HepG2 (cell line): ENCODE data around the gene CD37. TPM values are rescaled to one million over a fixed set of nuclear protein-coding genes. Genes with fewer than 3 reads are reported as not detected.

Source experiments
- ATAC-seq: fragments of 200-7000 bp; cut with Tn5 transposase; 3 replicates; pipeline ENCODE4 v1.9.1; 2020; ENCODE audit warnings: mild to moderate bottlenecking, moderate library complexity
- BruUV-seq: library from RNA; stranded (reverse); fragments of 400-500 nt; replicated peaks from 2 replicates; lab custom pipeline; 2021; lab: Mats Ljungman, UMichigan
- CTCF ChIA-PET: fragments of 300-600 bp; formaldehyde crosslinking; extraction: SDS; loops from one replicate; lab custom pipeline; 2021; ENCODE audit warnings: low total read pairs, inconsistent platforms, low intra/inter-chr PET ratio; lab: Yijun Ruan, JAX
- POLR2A ChIA-PET: fragments of 350-600 bp; sonication (Branson Sonifier 250); formaldehyde crosslinking; loops from one replicate; lab custom pipeline; 2020; ENCODE audit warnings: antibody characterized with exemption, inconsistent platforms; lab: Yijun Ruan, JAX
- DNase-seq: peaks from one replicate; pipeline ENCODE4 v3.0.0-alpha.2; 2015; ENCODE audit warnings: low spot score
- FAIRE-seq: peaks from 3 replicates; lab custom pipeline; 2011; peaks lifted over from hg19 to GRCh38; lab: Jason Lieb, UNC
- H2AFZ ChIP-seq: one replicate; pipeline ENCODE4 v1.6.1; 2011; ENCODE audit warnings: low read length, inconsistent platforms
- H3K27ac ChIP-seq: fragments of 300-600 bp; 3 replicates; pipeline ENCODE4 v1.8.0; 2011; ENCODE audit warnings: mixed run types, mild to moderate bottlenecking, mixed read lengths, low read length, inconsistent platforms; ENCODE audit not compliant: insufficient read depth; ENCODE audit errors: extremely low read length
- H3K27me3 ChIP-seq, 2 experiments: fragments of 200-600 bp in 1 of 2; 2 replicates in 1 of 2; 3 replicates in 1 of 2; pipeline versions ENCODE4 v1.6.0 to v1.8.0; 2011; ENCODE audit warnings: low read length in 2 of 2, mild to moderate bottlenecking in 2 of 2, moderate library complexity in 2 of 2, inconsistent platforms in 1 of 2; ENCODE audit not compliant: insufficient read depth in 2 of 2, control insufficient read depth in 1 of 2
- H3K36me3 ChIP-seq, 2 experiments: fragments of 200-600 bp in 1 of 2; replicated peaks in 1 of 2; 2 replicates in 1 of 2; 3 replicates in 1 of 2; pipeline versions ENCODE4 v1.5.1 to v1.8.0; 2011; ENCODE audit warnings: low read length in 2 of 2, inconsistent platforms in 1 of 2; ENCODE audit not compliant: insufficient read depth in 2 of 2, control insufficient read depth in 1 of 2
- H3K4me1 ChIP-seq: 2 replicates; pipeline ENCODE4 v1.5.1; 2012; ENCODE audit warnings: low read length, inconsistent platforms; ENCODE audit not compliant: insufficient read depth
- H3K4me2 ChIP-seq: 2 replicates; pipeline ENCODE4 v1.6.0; 2011; ENCODE audit warnings: low read depth, low read length, inconsistent platforms
- H3K4me3 ChIP-seq, 3 experiments: fragments of 200-600 bp in 1 of 3; sonication (generic), shearing (Covaris generic) in 1 of 3; replicated peaks in 1 of 3; 2 replicates each; pipeline ENCODE4 v1.5.1; 2011 to 2016; ENCODE audit warnings: low read length in 3 of 3, inconsistent platforms in 2 of 3, low read depth in 2 of 3, mild to moderate bottlenecking in 2 of 3, control low read depth in 1 of 3, mixed read lengths in 1 of 3; ENCODE audit not compliant: insufficient read depth in 1 of 3
- H3K79me2 ChIP-seq: one replicate; pipeline ENCODE4 v1.6.1; 2011; ENCODE audit warnings: low read length, inconsistent platforms; ENCODE audit not compliant: insufficient read depth
- H3K9ac ChIP-seq: 2 replicates; pipeline ENCODE4 v1.6.0; 2011; ENCODE audit warnings: mild to moderate bottlenecking, low read depth, low read length, inconsistent platforms; ENCODE audit not compliant: insufficient read depth
- H3K9me3 ChIP-seq: 2 replicates; pipeline ENCODE4 v1.5.1; 2012; ENCODE audit warnings: mild to moderate bottlenecking, low read length
- H4K20me1 ChIP-seq: 2 replicates; pipeline ENCODE4 v1.6.0; 2011; ENCODE audit warnings: inconsistent platforms, mild to moderate bottlenecking, low read length, moderate library complexity; ENCODE audit not compliant: insufficient read depth
- MAFG ChIP-seq: sonication (generic); formaldehyde crosslinking; IDR thresholded peaks from 2 replicates; pipeline ENCODE4 v1.5.1; 2020; ENCODE audit warnings: mild to moderate bottlenecking, missing genetic modification reagents
- SIN3B ChIP-seq: fragments of 150-350 bp; IDR thresholded peaks from 2 replicates; pipeline ENCODE4 v1.6.1; 2014; ENCODE audit warnings: low read length
- SIX4 ChIP-seq: sonication (generic); formaldehyde crosslinking; IDR thresholded peaks from 2 replicates; pipeline ENCODE4 v1.4.0; 2020; ENCODE audit warnings: missing genetic modification reagents
- THAP7 ChIP-seq: sonication (generic); formaldehyde crosslinking; IDR thresholded peaks from 2 replicates; pipeline ENCODE4 v1.8.1; 2023; ENCODE audit warnings: mild to moderate bottlenecking, missing genetic modification reagents
- ZNF431 ChIP-seq: sonication (generic); formaldehyde crosslinking; IDR thresholded peaks from 2 replicates; pipeline ENCODE4 v1.9.0; 2022; ENCODE audit warnings: missing genetic modification reagents, low read depth, mild to moderate bottlenecking, borderline replicate concordance
- WGBS: methylation state at CpG from one replicate; pipeline ENCODE4 v1.1.6; 2017; ENCODE audit warnings: low lambda C conversion rate; 5-methylcytosine and 5-hydroxymethylcytosine counted together
- in situ Hi-C: cut with HindIII; loops from 2 replicates; pipeline ENCODE4 v1.10.0; 2017; ENCODE audit warnings: low pct_unique_long_range_greater_than_20kb; ENCODE audit not compliant: extremely low pct_ligation_motif_present
- intact Hi-C: fragments of 100-400 bp; cut with micrococcal nuclease; formaldehyde crosslinking; loops from one replicate; pipeline ENCODE4 v1.10.0; 2022; ENCODE audit not compliant: unreplicated experiment
- polyA plus RNA-seq, 8 experiments: library from polyadenylated mRNA; depleted of rRNA in 3 of 8; stranded (reverse) in 7 of 8; unstranded in 1 of 8; fragments of >200 nt; fragmentation: Illumina TruSeq in 4 of 8; extraction: Trizol in 4 of 8; gene quantifications; 2 replicates each; pipeline versions ENCODE4 v1.2.1 to v1.2.3, GENCODE V29; 2011 to 2016; ENCODE audit warnings: low read depth in 4 of 8, missing spikeins in 1 of 8, mixed read lengths in 1 of 8; ENCODE audit not compliant: insufficient read depth in 1 of 8
- total RNA-seq, 5 experiments: library from RNA; depleted of rRNA; stranded (reverse); fragments of >200 nt; fragmentation: Illumina TruSeq; extraction: Trizol; gene quantifications; 2 replicates each; pipeline ENCODE4 v1.2.3, GENCODE V29; 2016; ENCODE audit warnings: low read depth in 1 of 5
- TF ChIP-seq, protein P1 (sequence below): sonication (generic); formaldehyde crosslinking; IDR thresholded peaks from 2 replicates; pipeline ENCODE4 v1.4.0; 2020; ENCODE audit warnings: low read depth, missing genetic modification reagents
- TF ChIP-seq, protein P2 (sequence below): sonication (generic); formaldehyde crosslinking; conservative IDR thresholded peaks from 2 replicates; pipeline ENCODE4 v1.8.0; 2022; ENCODE audit warnings: missing genetic modification reagents

The CD37 gene
- total and polyA plus RNA-seq, 2 of the 13 experiments (the other 11 are each of a cell fraction or from before 2014, with no cell fraction given), result not detected

GRCh38 chr19:49309087-49309486, 26.1 kb upstream of the CD37 start:
- H3K27me3 ChIP-seq, result peaks cover 0 to 11% of the 10 kb centered on the region in 2 experiments; a peak in 1 of 5 replicates
- FAIRE-seq, result no peak
- no peaks in the 10 kb centered on the region for H3K9me3 ChIP-seq
- no peak for TF ChIP-seq THAP7 (CRISPR knock-in tag)
- TF ChIP-seq, protein P1, sequence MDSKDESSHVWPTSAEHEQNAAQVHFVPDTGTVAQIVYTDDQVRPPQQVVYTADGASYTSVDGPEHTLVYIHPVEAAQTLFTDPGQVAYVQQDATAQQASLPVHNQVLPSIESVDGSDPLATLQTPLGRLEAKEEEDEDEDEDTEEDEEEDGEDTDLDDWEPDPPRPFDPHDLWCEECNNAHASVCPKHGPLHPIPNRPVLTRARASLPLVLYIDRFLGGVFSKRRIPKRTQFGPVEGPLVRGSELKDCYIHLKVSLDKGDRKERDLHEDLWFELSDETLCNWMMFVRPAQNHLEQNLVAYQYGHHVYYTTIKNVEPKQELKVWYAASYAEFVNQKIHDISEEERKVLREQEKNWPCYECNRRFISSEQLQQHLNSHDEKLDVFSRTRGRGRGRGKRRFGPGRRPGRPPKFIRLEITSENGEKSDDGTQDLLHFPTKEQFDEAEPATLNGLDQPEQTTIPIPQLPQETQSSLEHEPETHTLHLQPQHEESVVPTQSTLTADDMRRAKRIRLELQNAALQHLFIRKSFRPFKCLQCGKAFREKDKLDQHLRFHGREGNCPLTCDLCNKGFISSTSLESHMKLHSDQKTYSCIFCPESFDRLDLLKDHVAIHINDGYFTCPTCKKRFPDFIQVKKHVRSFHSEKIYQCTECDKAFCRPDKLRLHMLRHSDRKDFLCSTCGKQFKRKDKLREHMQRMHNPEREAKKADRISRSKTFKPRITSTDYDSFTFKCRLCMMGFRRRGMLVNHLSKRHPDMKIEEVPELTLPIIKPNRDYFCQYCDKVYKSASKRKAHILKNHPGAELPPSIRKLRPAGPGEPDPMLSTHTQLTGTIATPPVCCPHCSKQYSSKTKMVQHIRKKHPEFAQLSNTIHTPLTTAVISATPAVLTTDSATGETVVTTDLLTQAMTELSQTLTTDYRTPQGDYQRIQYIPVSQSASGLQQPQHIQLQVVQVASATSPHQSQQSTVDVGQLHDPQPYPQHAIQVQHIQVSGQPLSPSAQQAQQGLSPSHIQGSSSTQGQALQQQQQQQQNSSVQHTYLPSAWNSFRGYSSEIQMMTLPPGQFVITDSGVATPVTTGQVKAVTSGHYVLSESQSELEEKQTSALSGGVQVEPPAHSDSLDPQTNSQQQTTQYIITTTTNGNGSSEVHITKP (CRISPR knock-in tag), result no peak
- no peak for TF ChIP-seq SIN3B
- TF ChIP-seq MAFG, result no peak
- TF ChIP-seq ZNF431 (CRISPR knock-in tag), result no peak
- TF ChIP-seq, protein P2, sequence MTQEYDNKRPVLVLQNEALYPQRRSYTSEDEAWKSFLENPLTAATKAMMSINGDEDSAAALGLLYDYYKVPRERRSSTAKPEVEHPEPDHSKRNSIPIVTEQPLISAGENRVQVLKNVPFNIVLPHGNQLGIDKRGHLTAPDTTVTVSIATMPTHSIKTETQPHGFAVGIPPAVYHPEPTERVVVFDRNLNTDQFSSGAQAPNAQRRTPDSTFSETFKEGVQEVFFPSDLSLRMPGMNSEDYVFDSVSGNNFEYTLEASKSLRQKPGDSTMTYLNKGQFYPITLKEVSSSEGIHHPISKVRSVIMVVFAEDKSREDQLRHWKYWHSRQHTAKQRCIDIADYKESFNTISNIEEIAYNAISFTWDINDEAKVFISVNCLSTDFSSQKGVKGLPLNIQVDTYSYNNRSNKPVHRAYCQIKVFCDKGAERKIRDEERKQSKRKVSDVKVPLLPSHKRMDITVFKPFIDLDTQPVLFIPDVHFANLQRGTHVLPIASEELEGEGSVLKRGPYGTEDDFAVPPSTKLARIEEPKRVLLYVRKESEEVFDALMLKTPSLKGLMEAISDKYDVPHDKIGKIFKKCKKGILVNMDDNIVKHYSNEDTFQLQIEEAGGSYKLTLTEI, result no peak
- TF ChIP-seq SIX4 (CRISPR knock-in tag), result no peak
- H3K79me2 ChIP-seq, result no peaks in the 10 kb centered on the region
- H3K9ac ChIP-seq, result no peak overlapping the region
- CTCF ChIA-PET, result no interaction called here
- H3K4me1 ChIP-seq, result no peaks in the 10 kb centered on the region
- H2AFZ ChIP-seq, result no peak overlapping the region
- WGBS, result 47% methylated on average over 6 of the region's 6 CpGs
- BruUV-seq, result no TSS peak
- in situ Hi-C loops, result no loop called here
- H3K4me3 ChIP-seq, result no peak overlapping the region
- H4K20me1 ChIP-seq, result no peaks in the 10 kb centered on the region
- intact Hi-C loops, result no loop called here
- no peaks in the 10 kb centered on the region; a peak in 1 of 5 replicates for H3K36me3 ChIP-seq
- H3K4me2 ChIP-seq, result no peak overlapping the region
- no peak for DNase-seq
- POLR2A ChIA-PET, result no interaction called here
- no peak overlapping the region for H3K27ac ChIP-seq
- no peak for ATAC-seq
